Measurements from ENCODE around the gene SAMD4A. TPM values are rescaled to one million over a fixed set of nuclear protein-coding genes. Genes with fewer than 3 reads are reported as not detected.

The SAMD4A gene
- total RNA-seq, 1 experiment from 2014 or later, result 18.3 TPM

DNA sequence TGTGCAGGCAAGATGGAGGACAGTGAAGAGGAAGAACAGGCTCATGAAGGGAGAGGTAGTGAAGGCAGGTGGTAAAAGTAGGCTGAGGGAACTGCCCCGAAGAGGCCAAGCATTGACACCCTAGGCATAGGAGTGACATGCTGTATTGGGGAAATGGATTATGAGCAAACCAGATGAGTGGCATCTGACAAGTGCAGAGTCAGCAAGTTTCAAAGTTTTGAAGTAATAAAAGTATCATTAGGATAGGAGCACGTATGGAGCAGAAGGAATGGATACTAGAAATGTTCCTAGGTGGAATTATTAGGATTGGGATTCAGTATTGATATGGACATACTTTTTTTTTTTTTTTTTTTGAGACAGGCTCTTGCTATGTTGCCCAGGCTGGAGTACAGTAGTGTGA is 139.8 kb downstream of the SAMD4A start:
- no peaks in the 10 kb centered on the region for H3K79me2 ChIP-seq (ENCODE audit: low read depth)
- H3K4me2 ChIP-seq, result no peak overlapping the region
- H2AFZ ChIP-seq, result no peak overlapping the region
- no peaks in the 10 kb centered on the region for H3F3A ChIP-seq (ENCODE audit: insufficient read depth, low read depth)
- ChIA-PET CTCF (no interaction called here), POLR2A (ENCODE audit: unreplicated experiment) (interaction anchor here (0.6 kb wide), 2 partner anchors 137 to 1617 kb away, joined by 4 to 5 read pairs; no protein-coding TSS in a partner anchor)
- H3K4me1 ChIP-seq (replicated peaks; ENCODE audit: insufficient read depth), result no peaks in the 10 kb centered on the region
- H3K27me3 ChIP-seq (ENCODE audit: insufficient read depth, low read depth), result no peaks in the 10 kb centered on the region
- H3K36me3 ChIP-seq (ENCODE audit: low read depth), result no peaks in the 10 kb centered on the region
- no peak overlapping the region for H3K4me3 ChIP-seq
- TF ChIP-seq CTCF (conservative IDR thresholded peaks at IDR 0.05), result no peak
- TF ChIP-seq EZH2 (IDR thresholded peaks at IDR 0.05; ENCODE audit: low read depth), result no peak
- DNase-seq, result no peak
- H3K9me3 ChIP-seq (ENCODE audit: insufficient read depth, low read depth), result no peaks in the 10 kb centered on the region
- H4K20me1 ChIP-seq (ENCODE audit: insufficient read depth), result no peaks in the 10 kb centered on the region; the same call in 1 of the 2 replicates
- BruUV-seq (replicated peaks), result no TSS peak
- H3K9me2 ChIP-seq (ENCODE audit: insufficient read depth), result no peaks in the 10 kb centered on the region
- intact Hi-C loops (cut with micrococcal nuclease; ENCODE audit: unreplicated experiment), result no loop called here
- H3K27ac ChIP-seq, result no peak overlapping the region

- no peaks in the 10 kb centered on the region; the same call in 1 of the 2 replicates for H4K20me1 ChIP-seq (ENCODE audit: insufficient read depth)
- no peaks in the 10 kb centered on the region for H3K27me3 ChIP-seq (ENCODE audit: insufficient read depth, low read depth)
- no peaks in the 10 kb centered on the region for H3K9me3 ChIP-seq (ENCODE audit: insufficient read depth, low read depth)
- no peak for DNase-seq
- H3K36me3 ChIP-seq (ENCODE audit: low read depth), result no peaks in the 10 kb centered on the region
- H3K27ac ChIP-seq, result no peak overlapping the region
- no peaks in the 10 kb centered on the region for H3K9me2 ChIP-seq (ENCODE audit: insufficient read depth)
- no peaks in the 10 kb centered on the region for H3K79me2 ChIP-seq (ENCODE audit: low read depth)
- BruUV-seq (replicated peaks), result no TSS peak
- no peaks in the 10 kb centered on the region for H3F3A ChIP-seq (ENCODE audit: insufficient read depth, low read depth)
- ChIA-PET CTCF (no interaction called here), POLR2A (ENCODE audit: unreplicated experiment) (no interaction called here)
- no peaks in the 10 kb centered on the region for H3K4me1 ChIP-seq (replicated peaks; ENCODE audit: insufficient read depth)
- H2AFZ ChIP-seq, result no peak overlapping the region
- no peak overlapping the region for H3K4me2 ChIP-seq
- no peak overlapping the region for H3K4me3 ChIP-seq
- intact Hi-C loops (cut with micrococcal nuclease; ENCODE audit: unreplicated experiment), result no loop called here
- no peak for TF ChIP-seq EZH2 (IDR thresholded peaks at IDR 0.05; ENCODE audit: low read depth)
- no peak for TF ChIP-seq CTCF (conservative IDR thresholded peaks at IDR 0.05)
Observed at GRCh38 chr14:54708161-54708560, 141.2 kb downstream of the SAMD4A start.

DNA sequence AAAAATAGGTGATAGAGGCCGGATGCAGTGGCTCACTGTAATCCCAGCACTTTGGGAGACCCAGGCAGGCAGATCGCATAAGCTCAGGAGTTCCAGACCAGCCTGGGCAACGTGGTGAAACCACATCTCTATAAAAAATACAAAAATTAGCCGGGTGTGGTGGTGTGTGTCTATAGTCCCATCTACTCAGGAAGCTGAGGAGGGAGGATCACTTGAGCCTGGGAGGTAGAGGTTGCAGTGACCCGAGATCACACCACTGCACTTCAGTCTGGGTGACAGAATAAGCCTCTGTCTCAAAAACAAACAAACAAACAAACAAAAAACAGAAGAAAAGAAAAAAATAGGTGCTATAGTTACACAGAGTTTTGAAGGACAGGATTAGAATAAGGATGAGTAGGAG is 142.1 kb downstream of the SAMD4A start:
- DNase-seq, result no peak
- Histone ChIP-seq H3K4me3 (no peak overlapping the region), H2AFZ (no peak overlapping the region), H3K27ac (no peak overlapping the region), H3K4me2 (no peak overlapping the region), H3F3A (ENCODE audit: insufficient read depth, low read depth) (no peaks in the 10 kb centered on the region), H3K4me1 (replicated peaks; ENCODE audit: insufficient read depth) (no peaks in the 10 kb centered on the region), H3K79me2 (ENCODE audit: low read depth) (no peaks in the 10 kb centered on the region), H3K9me3 (ENCODE audit: insufficient read depth, low read depth) (no peaks in the 10 kb centered on the region), H3K27me3 (ENCODE audit: insufficient read depth, low read depth) (no peaks in the 10 kb centered on the region), H3K36me3 (ENCODE audit: low read depth) (no peaks in the 10 kb centered on the region), H3K9me2 (ENCODE audit: insufficient read depth) (no peaks in the 10 kb centered on the region), H4K20me1 (ENCODE audit: insufficient read depth) (no peaks in the 10 kb centered on the region)
- no TSS peak for BruUV-seq (replicated peaks)
- intact Hi-C loops (cut with micrococcal nuclease; ENCODE audit: unreplicated experiment), result no loop called here
- CTCF ChIA-PET, result no interaction called here
- POLR2A ChIA-PET (ENCODE audit: unreplicated experiment), result no interaction called here
- TF ChIP-seq CTCF (conservative IDR thresholded peaks at IDR 0.05), result no peak
- no peak for TF ChIP-seq EZH2 (IDR thresholded peaks at IDR 0.05; ENCODE audit: low read depth)

Data from PC-9 (cell line).